IMR-90 (cell line): ENCODE data around the gene MYO3B. TPM values are rescaled to one million over a fixed set of nuclear protein-coding genes. Genes with fewer than 3 reads are reported as not detected.

Source experiments
- ATAC-seq: fragments of 200-7000 bp; cut with Tn5 transposase; 2 replicates; pipeline ENCODE4 v1.9.1; 2020; ENCODE audit warnings: low read depth, mild to moderate bottlenecking, moderate library complexity
- BruUV-seq: library from RNA; stranded (reverse); fragments of 400-500 nt; replicated peaks from 2 replicates; lab custom pipeline; 2021; lab: Mats Ljungman, UMichigan
- CTCF ChIA-PET: fragments of 300-600 bp; formaldehyde crosslinking; extraction: SDS; loops from one replicate; lab custom pipeline; 2021; ENCODE audit warnings: antibody characterized with exemption; lab: Yijun Ruan, JAX
- POLR2A ChIA-PET: fragments of 300-600 bp; sonication (Branson Sonifier 250); formaldehyde crosslinking; loops from one replicate; lab custom pipeline; 2022; ENCODE audit warnings: antibody characterized with exemption; ENCODE audit not compliant: unreplicated experiment; lab: Charles Lee
- DNase-seq: peaks from one replicate; pipeline ENCODE4 v3.0.0; 2013
- H2AFZ ChIP-seq: replicated peaks from 2 replicates; pipeline ENCODE3; 2013; ENCODE audit warnings: low read length, mild to moderate bottlenecking; ENCODE audit not compliant: poor library complexity
- H2AK5ac ChIP-seq: 2 replicates; pipeline ENCODE4 v1.6.1; 2013; ENCODE audit warnings: low read depth, low read length, inconsistent platforms
- H2AK9ac ChIP-seq: replicated peaks from 2 replicates; pipeline ENCODE3; 2013; ENCODE audit warnings: mild to moderate bottlenecking, low read depth, low read length, moderate library complexity; ENCODE audit not compliant: poor library complexity
- H2BK120ac ChIP-seq: 2 replicates; pipeline ENCODE4 v1.6.1; 2013; ENCODE audit warnings: low read depth, low read length, inconsistent platforms
- H2BK15ac ChIP-seq: 3 replicates; pipeline ENCODE4 v1.6.1; 2013; ENCODE audit warnings: low read depth, low read length, inconsistent platforms
- H2BK20ac ChIP-seq: 2 replicates; pipeline ENCODE4 v1.6.1; 2013; ENCODE audit warnings: low read depth, mild to moderate bottlenecking, inconsistent platforms, low read length, moderate library complexity
- H2BK5ac ChIP-seq: 2 replicates; pipeline ENCODE4 v1.6.1; 2013; ENCODE audit warnings: mild to moderate bottlenecking, low read depth, low read length, inconsistent platforms; ENCODE audit not compliant: poor library complexity, severe bottlenecking
- H3K14ac ChIP-seq: replicated peaks from 2 replicates; pipeline ENCODE4 v1.6.1; 2013; ENCODE audit warnings: low read depth, low read length, inconsistent platforms
- H3K18ac ChIP-seq: 2 replicates; pipeline ENCODE4 v1.6.1; 2013; ENCODE audit warnings: low read depth, low read length, control low read depth
- H3K23ac ChIP-seq: 2 replicates; pipeline ENCODE4 v1.6.1; 2013; ENCODE audit warnings: low read depth, low read length, inconsistent platforms
- H3K27ac ChIP-seq: 2 replicates; pipeline ENCODE4 v1.5.1; 2013; ENCODE audit warnings: mild to moderate bottlenecking, control low read depth, low read length; ENCODE audit not compliant: insufficient read depth
- H3K27me3 ChIP-seq: 2 replicates; pipeline ENCODE4 v1.6.1; 2013; ENCODE audit warnings: low read length; ENCODE audit not compliant: control insufficient read depth, insufficient read depth
- H3K36me3 ChIP-seq: 2 replicates; pipeline ENCODE4 v1.6.1; 2013; ENCODE audit warnings: low read length, mixed read lengths; ENCODE audit not compliant: control insufficient read depth, insufficient read depth
- H3K4ac ChIP-seq: 2 replicates; pipeline ENCODE4 v1.6.1; 2013; ENCODE audit warnings: low read depth, low read length, inconsistent platforms
- H3K4me1 ChIP-seq: 2 replicates; pipeline ENCODE4 v1.6.1; 2013; ENCODE audit warnings: low read length, mixed read lengths; ENCODE audit not compliant: control insufficient read depth, insufficient read depth
- H3K4me2 ChIP-seq: 2 replicates; pipeline ENCODE4 v1.6.1; 2013; ENCODE audit warnings: low read depth, mild to moderate bottlenecking, control low read depth, low read length, moderate library complexity
- H3K4me3 ChIP-seq: 2 replicates; pipeline ENCODE4 v1.5.1; 2013; ENCODE audit warnings: low read depth, mild to moderate bottlenecking, control low read depth, low read length, moderate library complexity; ENCODE audit not compliant: insufficient read depth
- H3K56ac ChIP-seq: 2 replicates; pipeline ENCODE4 v1.6.1; 2013; ENCODE audit warnings: low read length, inconsistent platforms; ENCODE audit not compliant: insufficient read depth; ENCODE audit errors: extremely low read depth
- H3K79me1 ChIP-seq, 2 experiments: 2 replicates each; pipeline ENCODE4 v1.6.1; 2013; ENCODE audit warnings: low read length in 2 of 2, inconsistent platforms in 1 of 2, low read depth in 1 of 2
- H3K9ac ChIP-seq: 2 replicates; pipeline ENCODE4 v1.6.1; 2013; ENCODE audit warnings: low read depth, low read length, control low read depth
- H3K9me1 ChIP-seq: 2 replicates; pipeline ENCODE4 v1.6.1; 2013; ENCODE audit warnings: low read length, inconsistent platforms; ENCODE audit not compliant: insufficient read depth
- H3K9me3 ChIP-seq: 2 replicates; pipeline ENCODE4 v1.6.1; 2013; ENCODE audit warnings: low read length; ENCODE audit not compliant: control insufficient read depth, insufficient read depth
- H4K20me1 ChIP-seq: 2 replicates; pipeline ENCODE4 v1.6.1; 2013; ENCODE audit warnings: low read length, inconsistent platforms; ENCODE audit not compliant: insufficient read depth
- H4K5ac ChIP-seq: 2 replicates; pipeline ENCODE4 v1.6.1; 2013; ENCODE audit warnings: mild to moderate bottlenecking, low read depth, low read length, control low read depth
- H4K8ac ChIP-seq, 2 experiments: 2 replicates each; pipeline ENCODE4 v1.6.1; 2013; ENCODE audit warnings: low read depth in 2 of 2, low read length in 2 of 2, control low read depth in 1 of 2, inconsistent platforms in 1 of 2
- H4K91ac ChIP-seq: 2 replicates; pipeline ENCODE4 v1.6.1; 2013; ENCODE audit warnings: low read depth, low read length, inconsistent platforms; ENCODE audit not compliant: insufficient read depth
- BHLHE40 ChIP-seq: fragments of 150-350 bp; IDR thresholded peaks from 2 replicates; pipeline ENCODE4 v1.6.1; 2016; ENCODE audit warnings: mild to moderate bottlenecking, low read depth, low read length
- CEBPB ChIP-seq: IDR thresholded peaks from 2 replicates; pipeline ENCODE4 v1.6.1; 2012; ENCODE audit warnings: low read depth, low read length, improper control_type of control experiment
- CHD1 ChIP-seq: IDR thresholded peaks from 2 replicates; pipeline ENCODE4 v1.6.1; 2012; ENCODE audit warnings: low read depth, low read length, improper control_type of control experiment
- CTCF ChIP-seq: conservative IDR thresholded peaks from 2 replicates; pipeline ENCODE4 v1.5.1; 2012; ENCODE audit warnings: mild to moderate bottlenecking, low read depth, low read length, improper control_type of control experiment
- ELK1 ChIP-seq: fragments of 150-350 bp; IDR thresholded peaks from 2 replicates; pipeline ENCODE4 v1.6.1; 2016; ENCODE audit warnings: low read depth, mild to moderate bottlenecking, low read length, moderate library complexity, borderline replicate concordance
- FOS ChIP-seq: fragments of 150-350 bp; IDR thresholded peaks from 2 replicates; pipeline ENCODE4 v1.6.1; 2016; ENCODE audit warnings: low read depth, low read length
- MAFK ChIP-seq: IDR thresholded peaks from 2 replicates; pipeline ENCODE4 v1.6.1; 2012; ENCODE audit warnings: low read depth, low read length, improper control_type of control experiment
- MAZ ChIP-seq: IDR thresholded peaks from 2 replicates; pipeline ENCODE4 v1.6.1; 2012; ENCODE audit warnings: low read depth, mild to moderate bottlenecking, low read length, improper control_type of control experiment, moderate library complexity, borderline replicate concordance
- MXI1 ChIP-seq: IDR thresholded peaks from 2 replicates; pipeline ENCODE4 v1.6.1; 2012; ENCODE audit warnings: low read depth, mild to moderate bottlenecking, low read length, moderate library complexity, borderline replicate concordance
- NFE2L2 ChIP-seq: fragments of 150-350 bp; IDR thresholded peaks from 2 replicates; pipeline ENCODE4 v1.6.1; 2016; ENCODE audit warnings: low read depth, mild to moderate bottlenecking, low read length
- POLR2A ChIP-seq: IDR thresholded peaks from 2 replicates; pipeline ENCODE4 v1.6.1; 2012; ENCODE audit warnings: mild to moderate bottlenecking, low read depth, low read length
- RAD21 ChIP-seq: IDR thresholded peaks from 2 replicates; pipeline ENCODE4 v1.6.1; 2012; ENCODE audit warnings: low read length, improper control_type of control experiment
- RCOR1 ChIP-seq: IDR thresholded peaks from 2 replicates; pipeline ENCODE4 v1.6.1; 2012; ENCODE audit warnings: mild to moderate bottlenecking, low read length, improper control_type of control experiment; ENCODE audit not compliant: insufficient replicate concordance
- SMC3 ChIP-seq: fragments of 150-350 bp; IDR thresholded peaks from 2 replicates; pipeline ENCODE4 v1.6.1; 2016; ENCODE audit warnings: low read depth, mild to moderate bottlenecking, antibody characterized with exemption, low read length, moderate library complexity
- USF2 ChIP-seq: fragments of 150-350 bp; IDR thresholded peaks from 2 replicates; pipeline ENCODE4 v1.6.1; 2017; ENCODE audit warnings: mild to moderate bottlenecking, antibody characterized with exemption, low read length, low read depth
- WGBS, 2 experiments: methylation state at CpG; one replicate each; pipeline versions ENCODE4 v1.1.5 to v1.1.7; 2013; ENCODE audit warnings: missing lambda C conversion rate in 2 of 2; ENCODE audit not compliant: insufficient read length in 1 of 2; ENCODE audit errors: extremely low coverage in 2 of 2; 5-methylcytosine and 5-hydroxymethylcytosine counted together
- dilution Hi-C: fragments of 300-500 bp; cut with HindIII; formaldehyde crosslinking; loops from one replicate; pipeline ENCODE4 v1.14.3; 2018; ENCODE audit warnings: low sequenced_read_pairs; ENCODE audit not compliant: unreplicated experiment
- in situ Hi-C: fragments of 300-500 bp; cut with MboI; formaldehyde crosslinking; loops from 3 replicates; pipeline ENCODE4 v1.14.3; 2019; ENCODE audit warnings: low sequenced_read_pairs, inconsistent platforms, mixed read lengths
- intact Hi-C: fragments of 100-400 bp; cut with micrococcal nuclease; formaldehyde crosslinking; loops from 2 replicates; pipeline ENCODE4 v1.10.0; 2022
- polyA plus RNA-seq, 3 experiments: library from polyadenylated mRNA; depleted of rRNA; stranded (reverse); fragments of >200 nt; gene quantifications; 2 replicates each; pipeline ENCODE4 v1.2.3, GENCODE V29; 2012; ENCODE audit warnings: low replicate concordance in 1 of 3
- total RNA-seq: library from RNA; depleted of rRNA; stranded (reverse); fragments of >200 nt; gene quantifications from 2 replicates; pipeline ENCODE4 v1.2.3, GENCODE V29; 2012

Gene MYO3B
- total and polyA plus RNA-seq, 2 of the 4 experiments (the other 2 are of a cell fraction): 0.02 TPM; not detected in 1

- ChIA-PET POLR2A (no interaction called here), CTCF (no interaction called here)
- H4K8ac ChIP-seq: no peak overlapping the region
- H3K79me1 ChIP-seq: no peaks in the 10 kb centered on the region
- H3K56ac ChIP-seq: no peak overlapping the region
- no peaks in the 10 kb centered on the region for H3K9me1 ChIP-seq
- TF ChIP-seq RAD21 (no peak), ELK1 (no peak), CEBPB (no peak), BHLHE40 (no peak), RCOR1 (no peak), MAFK (no peak), USF2 (no peak), NFE2L2 (no peak), FOS (no peak), POLR2A (no peak), CHD1 (no peak), CTCF (no peak), SMC3 (no peak), MAZ (no peak), MXI1 (no peak)
- no peak overlapping the region for H2AK5ac ChIP-seq
- H3K14ac ChIP-seq: no peak overlapping the region
- DNase-seq (no peak), ATAC-seq (no peak)
- no CpG with 5 or more reads among the region's 2 CpGs for WGBS, 2 experiments
- H2BK20ac ChIP-seq: no peak overlapping the region
- H2BK5ac ChIP-seq: no peak overlapping the region
- H3K27me3 ChIP-seq: no peaks in the 10 kb centered on the region
- H3K18ac ChIP-seq: no peak overlapping the region
- H3K4me3 ChIP-seq: no peak overlapping the region
- no peaks in the 10 kb centered on the region for H3K9me3 ChIP-seq
- H4K20me1 ChIP-seq: no peaks in the 10 kb centered on the region
- dilution Hi-C loops (no loop called here), intact Hi-C loops (no loop called here), in situ Hi-C loops (no loop called here)
- H3K36me3 ChIP-seq: no peaks in the 10 kb centered on the region
- no peak overlapping the region for H3K27ac ChIP-seq
- H3K9ac ChIP-seq: no peak overlapping the region
- no peaks in the 10 kb centered on the region for H3K4me1 ChIP-seq
- no peak overlapping the region for H2BK120ac ChIP-seq
- no peak overlapping the region for H2AFZ ChIP-seq
- H2BK15ac ChIP-seq: no peak overlapping the region
- H3K4ac ChIP-seq: no peak overlapping the region
- H3K4me2 ChIP-seq: no peak overlapping the region
- H4K91ac ChIP-seq: no peak overlapping the region
- H2AK9ac ChIP-seq: no peak overlapping the region
- no TSS peak for BruUV-seq
- no peak overlapping the region for H4K5ac ChIP-seq
- no peak overlapping the region for H3K23ac ChIP-seq
These were observed 86.5 kb downstream of the MYO3B start for GRCh38 chr2:170264522-170264860.
